Psoas muscle (tissue), 8 donors: ENCODE results near the gene PCCA. TPM values are rescaled to one million over a fixed set of nuclear protein-coding genes. Genes with fewer than 3 reads are reported as not detected.

Experiments
- ATAC-seq, 4 donors: fragments of 200-7000 bp; cut with Tn5 transposase; one replicate each; pipeline ENCODE4 v1.9.1; 2020; ENCODE audit warnings: moderate library complexity in 3 of 4, mild to moderate bottlenecking in 2 of 4
- DNase-seq, 2 donors: peaks; one replicate each; pipeline ENCODE4 v3.0.0-alpha.2; 2020
- H3K27ac ChIP-seq: fragments of 200-600 bp; one replicate; pipeline ENCODE4 v1.8.0; 2022
- H3K27me3 ChIP-seq, 3 donors: fragments of 200-600 bp in 1 of 3; one replicate each; pipeline versions ENCODE4 v1.6.1 to v1.8.0; 2013 to 2022; ENCODE audit warnings: low read length in 2 of 3, mild to moderate bottlenecking in 2 of 3, moderate library complexity in 1 of 3; ENCODE audit not compliant: insufficient read depth in 3 of 3
- H3K36me3 ChIP-seq, 2 donors: fragments of 200-600 bp in 1 of 2; one replicate each; pipeline versions ENCODE4 v1.6.1 to v1.8.0; 2013 to 2022; ENCODE audit warnings: low read depth in 1 of 2, mild to moderate bottlenecking in 1 of 2, moderate library complexity in 1 of 2; ENCODE audit not compliant: insufficient read depth in 1 of 2
- H3K4me1 ChIP-seq: fragments of 200-600 bp; one replicate; pipeline ENCODE4 v1.8.0; 2022
- H3K4me3 ChIP-seq: fragments of 200-600 bp; one replicate; pipeline ENCODE4 v1.8.0; 2022; ENCODE audit warnings: mild to moderate bottlenecking
- H3K9me3 ChIP-seq: fragments of 200-600 bp; one replicate; pipeline ENCODE4 v1.8.0; 2022
- WGBS, 3 donors: extraction: QIAGEN DNeasy Blood & Tissue Kit; methylation state at CpG; one replicate each; pipeline versions ENCODE4 v1.1.6 to v1.1.7; 2013; 5-methylcytosine and 5-hydroxymethylcytosine counted together
- intact Hi-C, 2 donors: fragments of 100-400 bp; cut with DNase I; formaldehyde crosslinking; loops; one replicate each; pipeline versions ENCODE4 v1.11.0 to v1.14.2; 2022
- polyA plus RNA-seq, 3 donors: library from polyadenylated mRNA; stranded (reverse); fragments of 200-250 nt; gene quantifications; one replicate each; pipeline ENCODE4 v1.2.3, GENCODE V29; 2013
- total RNA-seq, 4 donors: library from RNA; stranded (reverse); fragmentation: NEBNext Ultra II Directional in 2 of 4; extraction: Animal tissue kit (Norgen Biotek cat#: 25700) in 2 of 4; gene quantifications; one replicate each; pipeline versions ENCODE4 v1.2.1 to v1.2.4, GENCODE V29; 2021 to 2023
- TF ChIP-seq, protein P1 (sequence below): fragments of 200-600 bp; IDR thresholded peaks from one replicate; pipeline ENCODE4 v1.8.0; 2022; ENCODE audit warnings: antibody characterized with exemption
- donor health status: healthy with polysubstance abuse.
- donor health status: DM: no; HTN: no; CAD: no; lungs with moderate emphysema.
- donor health status: Bipolar disorder and iron deficiency.
- donor health status: healthy.
- donor health status: DM: yes; HTN: yes; CAD: no.
- donor health status: DM: no; HTN: no; CAD: no.
- donor health status: DM: no; HTN: no; CAD: no.
- donor health status: DM: yes; HTN: yes; CAD: no.

Gene PCCA
- total and polyA plus RNA-seq, 7 donors = 6.2 to 23.9 (median 13.3) TPM

DNA sequence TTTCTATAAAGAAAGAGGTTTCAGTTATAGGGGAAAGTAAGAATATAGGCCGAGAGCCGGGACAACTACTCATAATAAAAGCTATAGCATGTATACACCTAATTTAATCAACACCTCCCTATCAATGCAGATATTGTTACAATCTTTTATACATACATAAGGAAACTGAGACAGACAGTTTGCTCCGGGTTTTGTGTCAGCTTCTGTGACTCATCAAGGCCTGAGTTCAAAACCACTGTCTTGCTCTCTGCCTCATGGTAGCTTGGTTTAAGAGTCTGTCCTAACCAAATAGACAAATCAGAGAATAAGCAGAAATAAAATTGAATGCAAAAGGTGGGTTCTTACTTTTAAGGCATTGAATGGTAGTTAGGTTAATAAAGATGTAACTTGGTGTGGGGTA is 276.8 kb downstream of the PCCA start:
- no peak for ATAC-seq
- H3K9me3 ChIP-seq = no peaks in the 10 kb centered on the region
- no peaks in the 10 kb centered on the region for H3K36me3 ChIP-seq
- no peak overlapping the region for H3K4me3 ChIP-seq
- intact Hi-C loops = no loop called here
- H3K27me3 ChIP-seq = no peaks in the 10 kb centered on the region
- no peak for DNase-seq
- WGBS, 3 donors = 94 to 97% (median 94%) methylated on average over 3 of the region's 3 CpGs
- no peak overlapping the region for H3K27ac ChIP-seq
- TF ChIP-seq, protein P1, sequence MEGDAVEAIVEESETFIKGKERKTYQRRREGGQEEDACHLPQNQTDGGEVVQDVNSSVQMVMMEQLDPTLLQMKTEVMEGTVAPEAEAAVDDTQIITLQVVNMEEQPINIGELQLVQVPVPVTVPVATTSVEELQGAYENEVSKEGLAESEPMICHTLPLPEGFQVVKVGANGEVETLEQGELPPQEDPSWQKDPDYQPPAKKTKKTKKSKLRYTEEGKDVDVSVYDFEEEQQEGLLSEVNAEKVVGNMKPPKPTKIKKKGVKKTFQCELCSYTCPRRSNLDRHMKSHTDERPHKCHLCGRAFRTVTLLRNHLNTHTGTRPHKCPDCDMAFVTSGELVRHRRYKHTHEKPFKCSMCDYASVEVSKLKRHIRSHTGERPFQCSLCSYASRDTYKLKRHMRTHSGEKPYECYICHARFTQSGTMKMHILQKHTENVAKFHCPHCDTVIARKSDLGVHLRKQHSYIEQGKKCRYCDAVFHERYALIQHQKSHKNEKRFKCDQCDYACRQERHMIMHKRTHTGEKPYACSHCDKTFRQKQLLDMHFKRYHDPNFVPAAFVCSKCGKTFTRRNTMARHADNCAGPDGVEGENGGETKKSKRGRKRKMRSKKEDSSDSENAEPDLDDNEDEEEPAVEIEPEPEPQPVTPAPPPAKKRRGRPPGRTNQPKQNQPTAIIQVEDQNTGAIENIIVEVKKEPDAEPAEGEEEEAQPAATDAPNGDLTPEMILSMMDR = no peak
- H3K4me1 ChIP-seq = no peaks in the 10 kb centered on the region

DNA sequence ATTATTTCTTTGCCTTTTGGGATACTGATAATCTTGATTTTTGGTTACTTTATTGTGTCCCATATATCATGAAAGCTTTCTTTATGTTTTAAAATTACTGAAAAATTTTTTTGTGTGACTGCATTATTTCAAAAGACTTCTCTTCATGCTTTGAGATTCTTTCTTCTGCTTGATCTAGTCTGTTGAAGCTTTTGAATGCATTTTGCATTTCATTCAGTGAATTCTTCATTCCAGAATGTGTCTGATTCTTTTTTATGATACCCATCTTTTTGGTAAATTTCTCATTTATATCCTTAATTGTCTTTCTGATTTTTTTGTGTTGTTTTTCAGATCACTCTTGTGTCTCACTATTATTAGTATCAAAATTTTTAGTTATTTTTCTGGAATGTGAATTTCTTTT is 289.6 kb downstream of the PCCA start:
- ATAC-seq (no peak), DNase-seq (no peak)
- H3K9me3 ChIP-seq = peaks cover 23% of the 10 kb centered on the region
- no peak overlapping the region for H3K27ac ChIP-seq
- H3K27me3 ChIP-seq = no peaks in the 10 kb centered on the region
- H3K4me3 ChIP-seq = no peak overlapping the region
- TF ChIP-seq, protein P1 = no peak
- H3K4me1 ChIP-seq = no peaks in the 10 kb centered on the region
- no peaks in the 10 kb centered on the region for H3K36me3 ChIP-seq
- intact Hi-C loops = no loop called here

DNA sequence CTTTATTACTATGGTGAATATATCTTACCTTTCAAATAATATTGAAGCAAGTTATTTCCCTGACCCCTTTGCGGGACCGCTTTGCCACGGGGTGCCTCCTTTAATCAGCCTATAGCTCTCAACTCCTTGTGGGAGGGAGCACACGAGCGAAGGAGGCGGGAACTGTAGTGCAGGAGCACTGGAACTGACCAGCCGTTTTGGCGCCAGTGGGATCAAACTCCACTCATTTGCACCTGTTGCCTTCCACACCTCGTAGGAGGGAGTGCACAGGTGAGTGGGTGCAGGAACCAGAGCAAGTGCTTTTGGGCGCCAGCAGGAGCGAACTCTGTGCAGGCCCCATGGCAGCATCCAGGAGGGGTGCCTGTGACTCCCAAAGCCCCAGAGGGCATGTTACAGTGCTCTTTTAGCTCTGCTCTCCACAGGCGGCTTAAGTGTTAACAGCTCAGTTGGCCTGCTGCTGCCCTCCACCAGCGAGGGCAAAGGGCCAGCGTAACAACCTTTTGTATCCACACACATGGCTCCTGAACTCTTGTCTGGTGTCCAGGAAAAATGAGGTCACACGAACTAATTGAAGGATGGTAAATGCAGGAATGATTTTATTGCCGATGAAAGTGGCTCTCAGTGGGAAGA is 292.8 kb downstream of the PCCA start:
- DNase-seq (no peak), ATAC-seq (no peak)
- Histone ChIP-seq H3K27me3 (no peaks in the 10 kb centered on the region), H3K9me3 (peaks cover 10% of the 10 kb centered on the region), H3K27ac (no peak overlapping the region), H3K4me1 (no peaks in the 10 kb centered on the region), H3K36me3 (no peaks in the 10 kb centered on the region), H3K4me3 (no peak overlapping the region)
- intact Hi-C loops = no loop called here
- TF ChIP-seq, protein P1 = no peak
- WGBS, 3 donors = 76 to 79% (median 77%) methylated on average over 16 of the region's 16 CpGs

DNA sequence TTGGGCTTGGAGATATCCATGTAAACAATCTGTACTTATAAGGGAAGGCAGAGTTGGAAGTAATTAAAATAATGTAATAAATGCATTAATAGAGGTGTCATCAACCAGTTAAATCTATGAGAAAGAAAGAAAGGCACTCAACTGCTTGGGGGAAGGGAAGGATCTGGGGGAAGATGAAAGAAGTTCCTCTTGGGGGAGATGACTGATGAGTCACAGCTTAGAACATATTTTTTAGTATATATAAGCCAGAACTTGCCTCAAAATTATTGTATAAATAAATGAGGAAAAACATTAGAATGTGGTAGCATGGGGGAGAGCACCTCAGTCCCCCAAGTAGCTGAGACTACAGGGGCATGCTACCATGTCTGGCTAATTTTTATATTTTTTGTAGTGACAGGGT is 293.9 kb downstream of the PCCA start:
- ATAC-seq = no peak
- H3K27ac ChIP-seq = no peak overlapping the region

More for the DNA sequence above, 293.9 kb downstream of the PCCA start:
- intact Hi-C loops = no loop called here
- Histone ChIP-seq H3K36me3 (peaks cover 0 to 7% of the 10 kb centered on the region in 2 donors), H3K9me3 (peaks cover 8% of the 10 kb centered on the region), H3K4me1 (no peaks in the 10 kb centered on the region), H3K4me3 (no peak overlapping the region), H3K27me3 (no peaks in the 10 kb centered on the region)
- TF ChIP-seq, protein P1 = no peak
- no peak for DNase-seq
